GM11168 (cell line): ENCODE measurements around the gene HLA-DPB1.

Experiments used
- in situ Hi-C: fragments of 300-500 bp; cut with MboI; formaldehyde crosslinking; loops from one replicate; pipeline ENCODE4 v1.12.0; 2022; ENCODE audit warnings: low sequenced_read_pairs; ENCODE audit not compliant: unreplicated experiment

HLA-DPB1 gene

GRCh38 chr6:33070909-33071308 lies 4.9 kb upstream of the HLA-DPB1 start:
- in situ Hi-C loops, result no loop called here

GRCh38 chr6:33071569-33071968 lies 4.2 kb upstream of the HLA-DPB1 start:
- in situ Hi-C loops, result no loop called here

GRCh38 chr6:33072508-33073100 lies 3.2 kb upstream of the HLA-DPB1 start:
- in situ Hi-C loops, result no loop called here

- in situ Hi-C loops, result no loop called here
Measured at GRCh38 chr6:33073431-33073871, 2.3 kb upstream of the HLA-DPB1 start, which contains the start of gene HLA-DPA1. HLA-DPA1 (minus strand) TSS chr6:33073649.

- in situ Hi-C loops, result no loop called here
Measured at GRCh38 chr6:33075208-33075567, 602 bp upstream of the HLA-DPB1 start.

- in situ Hi-C loops, result no loop called here
Measured at GRCh38 chr6:33076406-33076934, 680 bp downstream of the HLA-DPB1 start.

GRCh38 chr6:33077908-33078307 lies 2.1 kb downstream of the HLA-DPB1 start:
- in situ Hi-C loops, result no loop called here

GRCh38 chr6:33078442-33078841 lies 2.7 kb downstream of the HLA-DPB1 start:
- in situ Hi-C loops, result no loop called here

GRCh38 chr6:33078919-33079521 lies 3.2 kb downstream of the HLA-DPB1 start:
- in situ Hi-C loops, result no loop called here

GRCh38 chr6:33079580-33079979 lies 3.8 kb downstream of the HLA-DPB1 start:
- in situ Hi-C loops, result no loop called here

GRCh38 chr6:33080127-33081089 lies 4.6 kb downstream of the HLA-DPB1 start:
- in situ Hi-C loops, result no loop called here

GRCh38 chr6:33081098-33081824 lies 5.5 kb downstream of the HLA-DPB1 start:
- in situ Hi-C loops, result no loop called here

- in situ Hi-C loops, result no loop called here
Measured at GRCh38 chr6:33082702-33083101, 6.9 kb downstream of the HLA-DPB1 start.

- in situ Hi-C loops, result loop anchor here (5.0 kb wide), 1 partner anchor 68 kb away; no protein-coding TSS in a partner anchor
Measured at GRCh38 chr6:33085627-33086026, 9.8 kb downstream of the HLA-DPB1 start.

GRCh38 chr6:33088258-33088930 lies 12.6 kb downstream of the HLA-DPB1 start:
- in situ Hi-C loops, result loop anchor here (5.0 kb wide), 1 partner anchor 71 kb away; no protein-coding TSS in a partner anchor

- in situ Hi-C loops, result loop anchor here (5.0 kb wide), 1 partner anchor 72 kb away; no protein-coding TSS in a partner anchor
Measured at GRCh38 chr6:33088931-33089620, 13.3 kb downstream of the HLA-DPB1 start.

- in situ Hi-C loops, result no loop called here
Measured at GRCh38 chr6:33091957-33092356, 16.2 kb downstream of the HLA-DPB1 start.

- in situ Hi-C loops, result no loop called here
Measured at GRCh38 chr6:33092385-33092784, 16.6 kb downstream of the HLA-DPB1 start.

GRCh38 chr6:33093855-33094254 lies 18.1 kb downstream of the HLA-DPB1 start:
- in situ Hi-C loops, result no loop called here
